ENCODE results near the gene ZNF106.

- TF ChIP-seq POLR2AphosphoS5 (IDR thresholded peaks at IDR 0.05; ENCODE audit: insufficient read depth in 1 of 2, low read depth in 1 of 2) (no peak), CTCF (IDR thresholded peaks at IDR 0.05) (no peak), POLR2A (IDR thresholded peaks at IDR 0.05) (no peak)
These were observed 34.0 kb downstream of the ZNF106 start for GRCh38 chr15:42456971-42457370.

Measured in vagina (tissue), 2 donors.